Ectodermal cell (in vitro differentiated cells): Measurements from ENCODE around the gene TPSAB1.

ENCODE experiments used
- H3K27ac ChIP-seq: 2 replicates; pipeline ENCODE4 v1.7.0; 2013; ENCODE audit warnings: mild to moderate bottlenecking, low read depth, low read length; ENCODE audit not compliant: insufficient read depth, poor library complexity, severe bottlenecking
- H3K27me3 ChIP-seq: 2 replicates; pipeline ENCODE4 v1.7.0; 2013; ENCODE audit warnings: mild to moderate bottlenecking, low read length; ENCODE audit not compliant: insufficient read depth, control insufficient read depth, poor library complexity, severe bottlenecking
- H3K36me3 ChIP-seq: one replicate; pipeline ENCODE4 v1.7.0; 2013; ENCODE audit warnings: low read length; ENCODE audit not compliant: control insufficient read depth, insufficient read depth
- H3K4me1 ChIP-seq: one replicate; pipeline ENCODE4 v1.7.0; 2013; ENCODE audit warnings: low read length; ENCODE audit not compliant: control insufficient read depth, insufficient read depth
- H3K4me3 ChIP-seq: 2 replicates; pipeline ENCODE4 v1.7.0; 2013; ENCODE audit warnings: low read depth, low read length, control low read depth; ENCODE audit not compliant: insufficient read depth
- H3K9me3 ChIP-seq: 2 replicates; pipeline ENCODE4 v1.7.0; 2013; ENCODE audit warnings: mild to moderate bottlenecking, low read length, moderate library complexity; ENCODE audit not compliant: control insufficient read depth
- WGBS, 2 experiments: methylation state at CpG; one replicate each; pipeline ENCODE4 v1.1.7; 2013; ENCODE audit warnings: missing lambda C conversion rate in 2 of 2; 5-methylcytosine and 5-hydroxymethylcytosine counted together

TPSAB1 gene

GRCh38 chr16:1277617-1278282, 37.2 kb downstream of the TPSAB1 start:
- no peak overlapping the region for H3K27ac ChIP-seq
- WGBS, 2 experiments, result 65 to 69% methylated on average over 21 of the region's 21 CpGs
- H3K4me3 ChIP-seq, result no peak overlapping the region
- no peaks in the 10 kb centered on the region for H3K36me3 ChIP-seq
- no peaks in the 10 kb centered on the region for H3K27me3 ChIP-seq
- H3K4me1 ChIP-seq, result peaks cover 13% of the 10 kb centered on the region
- H3K9me3 ChIP-seq, result no peaks in the 10 kb centered on the region

- whole genome bisulfite sequencing, 2 experiments, result 17 to 18% methylated on average over 18 of the region's 18 CpGs
- H3K9me3 ChIP-seq, result no peaks in the 10 kb centered on the region
- H3K36me3 ChIP-seq, result no peaks in the 10 kb centered on the region
- no peak overlapping the region for H3K27ac ChIP-seq
- H3K4me3 ChIP-seq, result no peak overlapping the region
- peaks cover 13% of the 10 kb centered on the region for H3K4me1 ChIP-seq
- H3K27me3 ChIP-seq, result no peaks in the 10 kb centered on the region
These were observed 38.0 kb downstream of the TPSAB1 start for GRCh38 chr16:1278477-1278876.

GRCh38 chr16:1279081-1279944, 38.8 kb downstream of the TPSAB1 start:
- 87 to 90% methylated on average over 30 of the region's 30 CpGs for WGBS, 2 experiments
- peaks cover 3% of the 10 kb centered on the region for H3K27me3 ChIP-seq
- H3K36me3 ChIP-seq, result no peaks in the 10 kb centered on the region

DNA sequence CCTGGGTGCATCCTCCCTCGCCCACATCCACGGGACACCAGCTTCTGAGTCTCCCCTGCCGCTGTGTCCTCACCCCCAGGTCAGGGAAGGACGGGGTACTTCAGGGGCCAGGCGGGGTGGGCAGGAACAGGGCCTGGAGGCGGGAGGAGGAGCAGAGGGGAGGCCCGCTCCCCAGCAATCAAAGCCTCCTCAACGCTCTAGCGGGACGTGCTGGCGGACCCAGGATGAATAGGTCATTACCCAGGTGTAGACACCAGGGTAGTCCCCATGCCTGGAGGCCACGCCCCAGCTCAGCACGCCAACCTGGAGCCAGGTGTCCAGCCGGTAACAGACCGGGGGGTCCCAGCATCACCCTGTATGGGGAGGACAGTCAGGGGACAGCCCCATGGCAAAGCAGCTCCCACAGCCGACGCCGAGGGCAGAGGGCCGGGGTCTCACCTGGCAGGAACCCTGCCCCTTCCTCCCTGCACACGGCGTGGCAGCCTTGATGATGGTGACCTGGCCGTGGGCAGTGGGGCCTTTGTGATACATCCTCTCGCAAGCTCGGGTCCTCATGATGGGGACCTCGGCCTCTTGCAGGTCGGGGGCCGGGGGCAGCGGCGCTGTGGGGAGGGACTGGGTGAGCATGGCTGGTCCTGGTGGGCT, 39.6 kb downstream of the TPSAB1 start:
- H3K36me3 ChIP-seq, result no peaks in the 10 kb centered on the region
- no peak overlapping the region for H3K4me3 ChIP-seq
- peaks cover 13% of the 10 kb centered on the region for H3K4me1 ChIP-seq
- 93 to 94% methylated on average over 29 of the region's 29 CpGs for WGBS, 2 experiments
- peaks cover 5% of the 10 kb centered on the region for H3K27me3 ChIP-seq
- no peaks in the 10 kb centered on the region for H3K9me3 ChIP-seq
- no peak overlapping the region for H3K27ac ChIP-seq

More at GRCh38 chr16:1279081-1279944, 38.8 kb downstream of the TPSAB1 start:
- Histone ChIP-seq H3K9me3 (no peaks in the 10 kb centered on the region), H3K4me1 (peaks cover 13% of the 10 kb centered on the region), H3K27ac (no peak overlapping the region), H3K4me3 (no peak overlapping the region)

DNA sequence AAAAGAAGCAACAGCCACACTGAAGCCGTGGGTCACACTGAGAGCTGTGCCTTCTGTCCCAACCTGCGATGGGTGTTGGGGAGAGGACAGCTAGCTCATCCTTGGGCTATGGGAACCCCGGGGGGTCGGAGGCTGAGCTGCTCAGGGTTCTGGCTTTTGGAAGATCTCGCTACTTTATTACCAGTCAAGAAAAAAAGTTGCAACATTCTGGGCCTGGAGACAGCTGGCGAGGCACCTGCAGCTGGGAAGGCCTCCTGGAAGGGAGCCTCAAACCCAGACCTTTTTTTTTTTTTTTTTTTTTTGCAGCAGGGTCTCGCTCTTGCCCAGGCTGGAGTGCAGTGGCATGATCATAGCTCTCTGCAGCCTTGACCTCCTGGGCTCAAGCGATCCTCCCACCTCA, 40.3 kb downstream of the TPSAB1 start:
- Histone ChIP-seq H3K27ac (no peak overlapping the region), H3K4me3 (no peak overlapping the region), H3K27me3 (peaks cover 5% of the 10 kb centered on the region), H3K4me1 (peaks cover 13% of the 10 kb centered on the region), H3K9me3 (no peaks in the 10 kb centered on the region), H3K36me3 (no peaks in the 10 kb centered on the region)
- WGBS, 2 experiments, result 88 to 92% methylated on average over 8 of the region's 8 CpGs

- no peaks in the 10 kb centered on the region for H3K9me3 ChIP-seq
- H3K27me3 ChIP-seq, result peaks cover 5% of the 10 kb centered on the region
- H3K36me3 ChIP-seq, result no peaks in the 10 kb centered on the region
- no peak overlapping the region for H3K4me3 ChIP-seq
- peaks cover 13% of the 10 kb centered on the region for H3K4me1 ChIP-seq
- 89 to 91% methylated on average over 16 of the region's 16 CpGs for WGBS, 2 experiments
- H3K27ac ChIP-seq, result no peak overlapping the region
These were observed 41.0 kb downstream of the TPSAB1 start for GRCh38 chr16:1281517-1281916.

DNA sequence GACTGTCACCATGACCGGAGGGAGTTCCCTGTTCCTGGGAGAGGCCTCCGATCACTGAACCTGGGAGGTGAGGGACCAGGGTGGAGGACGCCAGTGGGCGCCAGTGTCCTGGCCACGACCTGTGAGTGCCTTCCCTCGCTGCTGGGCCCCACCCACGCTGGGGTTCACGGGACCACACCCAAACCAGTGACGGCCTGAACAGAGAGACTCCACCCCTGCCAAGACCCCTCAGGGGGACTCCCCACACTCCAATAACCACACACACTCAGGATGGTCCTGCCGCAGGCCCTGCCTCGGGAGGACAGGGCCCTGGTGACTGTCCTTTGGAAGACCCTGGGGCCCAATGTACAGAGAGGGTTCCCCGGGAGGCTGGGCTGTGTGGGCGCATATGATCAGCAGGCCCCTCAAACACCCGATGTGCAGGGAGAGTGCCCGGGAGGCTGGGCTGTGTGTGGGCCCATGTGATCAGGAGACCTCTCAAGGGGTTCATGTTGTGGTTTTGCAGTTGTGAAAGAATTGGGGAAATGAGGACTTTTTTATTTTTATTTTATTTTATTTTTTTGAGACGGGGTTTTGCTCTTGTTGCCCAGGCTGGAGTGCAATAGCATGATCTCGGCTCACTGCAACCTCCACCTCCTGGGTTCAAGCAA, 41.9 kb downstream of the TPSAB1 start:
- Histone ChIP-seq H3K4me3 (no peak overlapping the region), H3K9me3 (no peaks in the 10 kb centered on the region), H3K27ac (no peak overlapping the region), H3K27me3 (peaks cover 5% of the 10 kb centered on the region), H3K36me3 (no peaks in the 10 kb centered on the region), H3K4me1 (peaks cover 13% of the 10 kb centered on the region)
- WGBS, 2 experiments, result 84 to 87% methylated on average over 17 of the region's 17 CpGs

DNA sequence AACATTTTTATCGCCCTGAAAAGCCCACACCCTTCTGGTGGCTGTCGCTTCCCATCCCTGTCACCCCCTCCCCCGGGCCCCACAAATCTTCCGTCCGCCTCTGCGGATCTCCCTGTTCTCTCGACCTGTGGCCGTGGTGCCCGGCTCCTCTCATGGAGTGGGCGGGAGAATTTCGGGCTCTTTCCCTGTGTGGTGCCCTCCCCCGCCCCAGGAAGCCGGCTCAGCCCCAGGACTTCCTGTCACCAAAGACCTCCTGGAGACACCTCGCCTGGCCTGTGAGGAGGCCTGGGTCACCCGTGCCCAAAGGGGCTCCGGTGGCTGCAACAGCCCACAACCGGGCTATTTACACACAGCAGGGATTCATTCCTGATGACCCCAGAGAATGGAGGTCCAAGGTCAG, 42.8 kb downstream of the TPSAB1 start:
- 60 to 68% methylated on average over 17 of the region's 17 CpGs for WGBS, 2 experiments
- Histone ChIP-seq H3K27ac (no peak overlapping the region), H3K9me3 (no peaks in the 10 kb centered on the region), H3K27me3 (peaks cover 13% of the 10 kb centered on the region), H3K36me3 (no peaks in the 10 kb centered on the region), H3K4me3 (no peak overlapping the region), H3K4me1 (peaks cover 5% of the 10 kb centered on the region)

- H3K27ac ChIP-seq, result no peak overlapping the region
- peaks cover 21% of the 10 kb centered on the region for H3K27me3 ChIP-seq
- H3K4me3 ChIP-seq, result no peak overlapping the region
- H3K4me1 ChIP-seq, result peaks cover 6% of the 10 kb centered on the region
- no peaks in the 10 kb centered on the region for H3K36me3 ChIP-seq
- H3K9me3 ChIP-seq, result no peaks in the 10 kb centered on the region
- WGBS, 2 experiments, result 86 to 90% methylated on average over 16 of the region's 16 CpGs
These were observed 43.6 kb downstream of the TPSAB1 start for GRCh38 chr16:1283996-1284616.
